ENCODE results near the gene SEL1L. TPM values are rescaled to one million over a fixed set of nuclear protein-coding genes. Genes with fewer than 3 reads are reported as not detected.

Gene SEL1L
- total RNA-seq, 1 experiment from 2014 or later: 41.4 TPM

- POLR2A ChIA-PET: interaction anchor here (0.7 to 1.0 kb wide), 4 partner anchors 39 to 217 kb away, joined by 3 read pairs; partner anchors contain the start of gene GTF2A1
- Histone ChIP-seq H3K4me1 (ENCODE audit: control insufficient read depth in 1 of 2, insufficient read depth in 2 of 2, low read length in 2 of 2) (peaks cover 9 to 16% of the 10 kb centered on the region in 2 experiments; a peak in 3 of 4 replicates), H3K9ac (ENCODE audit: low read length) (no peak overlapping the region), H3K36me3 (ENCODE audit: control insufficient read depth in 1 of 2, insufficient read depth in 2 of 2, low read length in 2 of 2) (no peaks in the 10 kb centered on the region), H3K4me2 (ENCODE audit: low read length) (peak overlapping the region; percentile 97), H4K20me1 (ENCODE audit: insufficient read depth) (no peaks in the 10 kb centered on the region), H3K9me3 (ENCODE audit: control insufficient read depth in 1 of 2, insufficient read depth in 1 of 2, low read depth in 1 of 2, low read length in 2 of 2) (no peaks in the 10 kb centered on the region), H3K79me2 (ENCODE audit: insufficient read depth, low read length) (no peaks in the 10 kb centered on the region), H3K9me2 (ENCODE audit: insufficient read depth) (no peaks in the 10 kb centered on the region), H3K4me3 (replicated peaks in 1 of 2; ENCODE audit: low read depth in 1 of 2, low read length in 2 of 2) (peak overlapping the region; percentile 45 to 59), H3K27ac (ENCODE audit: low read depth, low read length) (no peak overlapping the region), H2AFZ (ENCODE audit: low read depth, low read length, poor library complexity, severe bottlenecking) (peak overlapping the region; percentile 38), H3K27me3 (ENCODE audit: insufficient read depth, low read length) (peaks cover 42% of the 10 kb centered on the region)
- intact Hi-C loops (cut with micrococcal nuclease): no loop called here
- no TSS peak for BruUV-seq (replicated peaks)
- ATAC-seq: peak; percentile 60
- DNase-seq (ENCODE audit: low read depth, low spot score): no peak
- CTCF ChIA-PET: interaction anchor here (1.5 kb wide), 2 partner anchors 18 to 167 kb away, joined by 7 to 11 read pairs; no protein-coding TSS in a partner anchor
- RAD21 ChIA-PET (ENCODE audit: low non-redundant PET in 1 of 2, low total read pairs in 2 of 2, uncharacterized antibody in 2 of 2, unreplicated experiment in 2 of 2): no interaction called here
- TF ChIP-seq MAX (IDR thresholded peaks at IDR 0.05) (0 out of 2 replicates have a peak, but pooled peaks have one; percentile 2), EZH2 (IDR thresholded peaks at IDR 0.05) (peak; percentile 58; the same call in 1 of the 2 replicates), REST (IDR thresholded peaks at IDR 0.05; ENCODE audit: low read depth) (peak; percentile 62), EZH2phosphoT487 (IDR thresholded peaks at IDR 0.05; ENCODE audit: borderline replicate concordance) (no peak)
Observed at GRCh38 chr14:81435391-81436295, 98.0 kb downstream of the SEL1L start.
